ENCODE data around the gene TYW1. TPM values are rescaled to one million over a fixed set of nuclear protein-coding genes. Genes with fewer than 3 reads are reported as not detected.
"Not testable (repeated sequence)": the region's sequence is repeated elsewhere in the genome, so short reads cannot be mapped to it uniquely, and the experiment has no call there.

Gene TYW1
- total RNA-seq, 1 donor from 2014 or later, result 24.9 TPM

DNA sequence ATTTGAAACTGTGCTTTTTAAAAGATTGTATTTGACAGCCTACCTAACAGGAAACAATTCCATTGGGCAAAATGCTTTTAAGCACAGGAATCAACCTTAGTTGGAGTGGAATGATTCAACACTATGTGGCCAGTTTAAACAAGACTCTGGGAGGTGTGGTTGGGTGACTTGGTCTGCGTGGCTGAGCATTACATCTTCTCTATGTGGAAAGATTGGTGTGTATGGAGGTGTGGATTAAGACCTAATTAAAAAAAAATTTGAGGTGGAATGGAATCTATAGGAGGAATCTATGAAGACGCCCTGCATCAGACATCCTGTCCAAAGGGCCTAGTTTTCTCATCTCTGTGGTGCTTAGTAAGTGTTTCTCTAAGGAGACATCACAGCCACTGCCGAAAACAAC lies 140.9 kb downstream of the TYW1 start:
- not testable (repeated sequence) for H3K4me1 Mint-ChIP-seq (ENCODE audit: low read depth); H3K27me3 Mint-ChIP-seq; H3K9me3 Mint-ChIP-seq (ENCODE audit: low read depth); DNase-seq (ENCODE audit: low spot score, unreplicated experiment); H3K4me3 Mint-ChIP-seq (ENCODE audit: low read depth); H3K36me3 Mint-ChIP-seq (ENCODE audit: insufficient read depth)
- H3K27ac Mint-ChIP-seq, result peak overlapping the region; percentile 78

DNA sequence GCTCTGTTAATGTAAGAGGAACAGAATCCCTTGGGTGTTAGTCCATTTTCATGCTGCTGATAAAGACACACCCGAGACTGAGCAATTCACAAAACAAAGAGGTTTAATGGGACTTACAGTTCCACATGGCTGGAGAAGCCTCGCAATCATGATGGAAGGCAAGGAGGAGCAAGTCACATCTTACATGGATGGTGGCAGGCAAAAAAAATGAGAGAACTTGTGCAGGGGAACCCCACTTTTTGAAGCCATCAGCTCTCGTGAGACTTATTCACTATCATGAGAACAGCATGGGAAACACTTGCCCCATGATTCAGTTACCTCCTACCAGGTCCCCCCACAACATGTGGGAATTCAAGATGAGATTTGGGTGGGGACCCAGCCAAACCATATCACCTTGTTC lies 143.2 kb downstream of the TYW1 start:
- H3K4me1 Mint-ChIP-seq (ENCODE audit: low read depth); H3K36me3 Mint-ChIP-seq (ENCODE audit: insufficient read depth); DNase-seq (ENCODE audit: low spot score, unreplicated experiment); H3K27me3 Mint-ChIP-seq; H3K4me3 Mint-ChIP-seq (ENCODE audit: low read depth); H3K27ac Mint-ChIP-seq; H3K9me3 Mint-ChIP-seq (ENCODE audit: low read depth): not testable (repeated sequence)

DNA sequence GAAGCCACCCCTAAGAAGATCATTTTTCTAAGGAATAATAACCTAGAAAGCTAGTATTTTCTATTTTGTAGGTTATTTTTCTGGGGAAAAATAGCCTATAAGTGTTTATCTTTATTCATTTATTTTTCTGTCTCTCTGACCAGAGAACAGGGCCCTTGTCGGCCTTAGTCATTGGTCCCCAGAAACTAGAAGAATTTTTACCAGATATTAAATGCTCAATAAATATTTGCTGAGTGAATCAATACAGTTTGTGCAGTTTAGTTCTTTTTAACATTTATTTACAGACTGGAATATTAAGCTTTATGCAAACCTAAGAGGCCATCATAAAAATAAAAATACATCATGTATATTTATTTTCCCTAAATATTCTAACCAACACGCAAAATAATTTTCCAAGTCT lies 144.4 kb downstream of the TYW1 start:
- not testable (repeated sequence) for H3K4me3 Mint-ChIP-seq (ENCODE audit: low read depth); DNase-seq (ENCODE audit: low spot score, unreplicated experiment); H3K36me3 Mint-ChIP-seq (ENCODE audit: insufficient read depth); H3K27ac Mint-ChIP-seq; H3K27me3 Mint-ChIP-seq; H3K4me1 Mint-ChIP-seq (ENCODE audit: low read depth); H3K9me3 Mint-ChIP-seq (ENCODE audit: low read depth)

DNA sequence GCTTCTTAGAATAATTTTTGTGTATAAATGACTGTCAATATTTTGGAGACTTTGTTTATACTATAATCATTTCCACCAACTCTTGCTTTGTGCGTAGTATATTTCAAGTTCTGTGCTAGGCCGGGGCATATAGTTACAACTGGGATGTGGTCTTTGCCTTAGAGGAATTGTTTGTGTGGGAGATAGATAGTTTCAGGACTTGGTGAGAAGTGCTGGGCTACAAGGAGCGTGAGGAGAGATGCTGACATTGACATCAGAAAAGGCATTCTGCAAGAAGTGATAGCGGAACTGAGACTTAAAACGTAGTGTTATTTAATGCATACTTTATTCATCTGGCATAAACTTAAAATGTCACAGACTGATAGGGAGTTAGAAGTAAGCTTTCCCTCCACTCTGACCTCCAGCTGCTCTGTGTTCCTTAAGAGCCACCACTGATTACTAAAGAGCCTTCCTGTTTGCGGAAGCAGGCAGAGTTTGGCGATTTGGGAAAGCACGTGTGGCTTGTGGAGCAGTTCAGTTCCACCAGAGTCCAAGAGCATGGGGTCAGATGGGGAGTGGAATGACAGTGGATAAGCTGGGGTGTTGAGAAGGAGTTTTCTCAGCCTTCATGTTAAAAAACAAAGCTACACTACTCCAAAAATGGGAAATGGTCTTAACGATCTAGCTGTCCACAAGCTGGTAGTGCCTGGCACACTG lies 146.6 kb downstream of the TYW1 start:
- not testable (repeated sequence) for H3K36me3 Mint-ChIP-seq (ENCODE audit: insufficient read depth); H3K27ac Mint-ChIP-seq; H3K4me1 Mint-ChIP-seq (ENCODE audit: low read depth); H3K27me3 Mint-ChIP-seq; DNase-seq (ENCODE audit: low spot score, unreplicated experiment); H3K4me3 Mint-ChIP-seq (ENCODE audit: low read depth); H3K9me3 Mint-ChIP-seq (ENCODE audit: low read depth)

DNA sequence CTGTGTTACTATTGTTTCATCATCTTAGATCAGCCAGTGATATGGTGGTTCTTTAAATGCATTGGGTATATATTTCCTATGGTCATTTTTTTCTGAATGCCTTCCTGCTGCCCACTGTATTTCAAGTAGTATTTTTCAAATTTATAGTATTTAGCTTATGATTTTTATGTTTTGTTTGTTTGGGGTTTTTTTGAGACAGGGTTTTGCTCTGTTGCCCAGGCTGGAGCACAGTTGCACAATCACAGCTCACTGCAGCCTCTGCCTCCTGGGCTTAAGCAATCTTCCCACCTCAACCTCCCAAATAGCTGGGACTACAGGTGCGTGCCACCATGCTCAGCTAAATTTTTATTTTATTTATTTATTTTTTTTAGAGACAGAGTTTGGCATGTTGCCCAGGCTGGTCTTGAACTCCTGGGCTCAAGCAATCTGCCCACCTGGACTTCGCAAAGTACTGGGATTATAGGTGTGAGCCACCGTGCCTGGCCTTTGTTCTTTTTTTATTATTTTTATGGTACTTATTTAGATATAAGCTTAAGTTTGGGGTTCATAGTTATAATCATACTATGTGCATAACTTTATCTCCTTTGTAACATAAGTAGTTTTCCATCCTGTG lies 149.1 kb downstream of the TYW1 start:
- H3K27me3 Mint-ChIP-seq; H3K4me3 Mint-ChIP-seq (ENCODE audit: low read depth); H3K4me1 Mint-ChIP-seq (ENCODE audit: low read depth); H3K36me3 Mint-ChIP-seq (ENCODE audit: insufficient read depth); H3K27ac Mint-ChIP-seq; DNase-seq (ENCODE audit: low spot score, unreplicated experiment); H3K9me3 Mint-ChIP-seq (ENCODE audit: low read depth): not testable (repeated sequence)

DNA sequence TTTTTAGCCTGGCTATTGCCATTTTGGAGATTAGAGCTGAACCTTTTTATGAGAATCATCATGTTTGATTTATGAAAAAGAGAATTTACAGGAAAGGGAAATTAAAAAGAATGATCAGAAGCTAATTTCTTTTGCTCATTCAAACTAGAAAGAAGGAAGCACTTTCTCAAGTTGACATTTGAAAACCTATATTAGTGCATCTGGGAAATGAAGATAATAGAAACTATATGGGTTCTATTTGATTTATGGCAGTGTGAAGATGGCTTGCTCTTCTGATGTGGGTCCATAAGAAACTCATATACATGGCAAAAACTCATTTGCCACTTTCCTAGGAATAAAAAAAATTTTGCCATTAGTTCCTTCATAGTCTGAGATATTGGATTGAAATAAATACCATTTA lies 152.5 kb downstream of the TYW1 start:
- not testable (repeated sequence) for H3K9me3 Mint-ChIP-seq (ENCODE audit: low read depth); DNase-seq (ENCODE audit: low spot score, unreplicated experiment); H3K4me3 Mint-ChIP-seq (ENCODE audit: low read depth); H3K4me1 Mint-ChIP-seq (ENCODE audit: low read depth); H3K27me3 Mint-ChIP-seq; H3K27ac Mint-ChIP-seq; H3K36me3 Mint-ChIP-seq (ENCODE audit: insufficient read depth)

DNA sequence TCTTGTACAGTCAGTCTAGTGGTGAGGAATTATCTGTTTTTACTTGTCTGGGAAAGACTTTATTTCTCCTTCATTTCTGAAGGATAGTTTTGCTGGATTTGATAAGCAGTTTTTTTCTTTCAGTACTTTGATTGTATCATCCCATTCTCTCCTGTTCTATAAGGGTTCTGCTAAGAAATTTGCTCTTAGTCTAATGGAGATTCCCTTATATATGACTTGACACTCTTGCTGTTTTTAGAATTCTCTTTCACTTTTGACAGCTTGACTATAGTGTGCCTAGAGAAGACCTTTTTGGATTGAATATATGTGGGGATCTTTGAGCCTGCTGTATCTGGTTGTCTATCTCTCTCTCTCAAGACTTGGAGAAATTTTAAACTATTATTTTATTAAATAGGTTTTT lies 157.7 kb downstream of the TYW1 start:
- H3K4me1 Mint-ChIP-seq (ENCODE audit: low read depth); H3K4me3 Mint-ChIP-seq (ENCODE audit: low read depth); DNase-seq (ENCODE audit: low spot score, unreplicated experiment); H3K27me3 Mint-ChIP-seq; H3K27ac Mint-ChIP-seq; H3K9me3 Mint-ChIP-seq (ENCODE audit: low read depth): not testable (repeated sequence)
- peaks cover 14% of the 10 kb centered on the region for H3K36me3 Mint-ChIP-seq (ENCODE audit: insufficient read depth)

DNA sequence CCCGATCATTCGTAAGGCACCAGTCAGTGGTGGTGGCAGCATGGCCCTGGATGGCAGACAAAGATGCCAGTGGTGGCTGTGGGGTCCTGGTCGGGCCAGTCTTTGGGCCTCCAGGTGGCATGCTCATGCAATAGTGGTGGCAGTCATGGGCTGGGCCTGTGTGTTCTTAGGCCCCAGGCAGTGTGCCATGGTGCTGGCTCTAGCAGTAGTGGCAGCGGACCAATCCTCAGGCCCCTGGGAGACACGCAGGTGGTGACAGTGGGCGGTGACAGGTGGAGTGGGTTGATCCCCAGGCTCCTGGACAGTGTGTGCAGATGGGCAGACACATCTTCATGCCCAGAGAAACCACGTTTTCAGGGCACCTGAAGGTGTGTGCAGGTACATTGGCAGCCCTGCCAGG lies 159.4 kb downstream of the TYW1 start:
- not testable (repeated sequence) for H3K27ac Mint-ChIP-seq; H3K9me3 Mint-ChIP-seq (ENCODE audit: low read depth); H3K4me3 Mint-ChIP-seq (ENCODE audit: low read depth); DNase-seq (ENCODE audit: low spot score, unreplicated experiment); H3K27me3 Mint-ChIP-seq; H3K4me1 Mint-ChIP-seq (ENCODE audit: low read depth)
- H3K36me3 Mint-ChIP-seq (ENCODE audit: insufficient read depth), result peaks cover 14% of the 10 kb centered on the region

DNA sequence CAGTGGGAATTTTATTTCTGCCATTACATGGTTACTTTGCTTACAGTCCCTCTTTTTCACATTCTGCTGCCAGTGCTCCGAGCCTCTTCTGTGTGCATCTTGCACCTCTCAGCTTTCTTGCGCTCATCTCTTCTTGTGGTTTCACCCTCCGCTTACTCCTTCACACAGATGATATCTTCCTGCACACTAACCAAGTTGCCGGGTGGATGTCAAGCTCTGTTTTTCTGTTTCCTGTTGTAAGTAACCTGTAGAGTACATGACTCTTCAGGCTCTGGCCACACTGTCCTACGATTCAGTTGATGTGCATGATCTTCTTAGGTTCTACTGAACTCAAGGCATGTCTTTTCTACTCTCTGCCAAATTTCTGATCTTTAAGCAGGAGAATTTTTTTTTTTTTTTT lies 166.7 kb downstream of the TYW1 start:
- not testable (repeated sequence) for H3K4me3 Mint-ChIP-seq (ENCODE audit: low read depth); H3K27me3 Mint-ChIP-seq; DNase-seq (ENCODE audit: low spot score, unreplicated experiment); H3K36me3 Mint-ChIP-seq (ENCODE audit: insufficient read depth); H3K27ac Mint-ChIP-seq; H3K9me3 Mint-ChIP-seq (ENCODE audit: low read depth); H3K4me1 Mint-ChIP-seq (ENCODE audit: low read depth)

DNA sequence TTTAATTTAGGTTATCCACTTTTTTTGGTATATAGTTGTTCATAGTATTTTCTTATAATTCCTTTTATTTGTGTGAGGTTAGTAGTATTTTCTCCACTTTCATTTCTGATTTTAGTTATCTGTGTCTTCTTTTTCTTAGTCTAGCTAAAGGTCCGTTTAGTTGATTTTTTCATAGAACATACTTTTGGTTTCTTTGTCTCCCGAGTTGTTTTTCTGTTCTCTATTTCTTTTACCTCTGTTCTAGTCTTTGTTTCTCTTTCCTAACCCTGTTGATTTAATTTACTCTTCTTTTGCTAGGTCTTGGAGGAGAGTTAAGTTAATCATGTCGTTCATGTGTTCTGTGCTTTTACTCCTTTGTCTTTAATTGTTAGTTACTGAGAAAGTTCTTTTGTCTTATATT lies 174.5 kb downstream of the TYW1 start:
- H3K27ac Mint-ChIP-seq, result peak overlapping the region; percentile 40
- DNase-seq (ENCODE audit: low spot score, unreplicated experiment); H3K9me3 Mint-ChIP-seq (ENCODE audit: low read depth): not testable (repeated sequence)

More for the DNA sequence above, 174.5 kb downstream of the TYW1 start:
- not testable (repeated sequence) for H3K27me3 Mint-ChIP-seq; H3K36me3 Mint-ChIP-seq (ENCODE audit: insufficient read depth); H3K4me1 Mint-ChIP-seq (ENCODE audit: low read depth); H3K4me3 Mint-ChIP-seq (ENCODE audit: low read depth)

Measured in progenitor cell of endocrine pancreas (in vitro differentiated cells).